Measurements from ENCODE around the gene PROM1. TPM values are rescaled to one million over a fixed set of nuclear protein-coding genes. Genes with fewer than 3 reads are reported as not detected.

PROM1 gene
- total RNA-seq, 3 donors from 2014 or later, result 0.64 to 106 (median 40.0) TPM

- intact Hi-C loops (cut with DNase I; ENCODE audit: low total_unique reads), result loop anchor here (5.0 kb wide), 1 partner anchor 1947 kb away; no protein-coding TSS in a partner anchor
- H3K36me3 ChIP-seq, result no peaks in the 10 kb centered on the region
- H3K9me3 ChIP-seq, result no peaks in the 10 kb centered on the region
- no peaks in the 10 kb centered on the region for H3K27me3 ChIP-seq
- no peak overlapping the region for H3K27ac ChIP-seq
- no peak for DNase-seq (ENCODE audit: low spot score in 2 of 2)
- H3K4me3 ChIP-seq, result no peak overlapping the region
- H3K4me1 ChIP-seq, result no peaks in the 10 kb centered on the region
- no peak for TF ChIP-seq POLR2AphosphoS5 (IDR thresholded peaks at IDR 0.05)
- TF ChIP-seq POLR2A (IDR thresholded peaks at IDR 0.05), result no peak
- TF ChIP-seq CTCF (IDR thresholded peaks at IDR 0.05), result no peak
These were observed 59.9 kb downstream of the PROM1 start for GRCh38 chr4:16023776-16024408.

GRCh38 chr4:16021804-16022560 is 61.8 kb downstream of the PROM1 start:
- Histone ChIP-seq H3K4me1 (no peaks in the 10 kb centered on the region), H3K36me3 (no peaks in the 10 kb centered on the region), H3K4me3 (no peak overlapping the region), H3K27ac (no peak overlapping the region), H3K9me3 (no peaks in the 10 kb centered on the region), H3K27me3 (no peaks in the 10 kb centered on the region)
- intact Hi-C loops (cut with DNase I; ENCODE audit: low total_unique reads), result loop anchor here (5.0 kb wide), 1 partner anchor 1945 kb away; no protein-coding TSS in a partner anchor
- TF ChIP-seq POLR2AphosphoS5 (IDR thresholded peaks at IDR 0.05), result no peak
- TF ChIP-seq CTCF (IDR thresholded peaks at IDR 0.05), result no peak
- no peak for TF ChIP-seq POLR2A (IDR thresholded peaks at IDR 0.05)
- DNase-seq (ENCODE audit: low spot score in 2 of 2), result no peak

GRCh38 chr4:16019649-16020048 is 64.2 kb downstream of the PROM1 start:
- intact Hi-C loops (cut with DNase I; ENCODE audit: low total_unique reads), result loop anchor here (5.0 kb wide), 1 partner anchor 1942 kb away; no protein-coding TSS in a partner anchor
- Histone ChIP-seq H3K4me3 (no peak overlapping the region), H3K27me3 (no peaks in the 10 kb centered on the region), H3K36me3 (no peaks in the 10 kb centered on the region), H3K27ac (no peak overlapping the region), H3K9me3 (no peaks in the 10 kb centered on the region), H3K4me1 (no peaks in the 10 kb centered on the region)
- no peak for TF ChIP-seq CTCF (IDR thresholded peaks at IDR 0.05)
- TF ChIP-seq POLR2A (IDR thresholded peaks at IDR 0.05), result no peak
- no peak for TF ChIP-seq POLR2AphosphoS5 (IDR thresholded peaks at IDR 0.05)
- no peak for DNase-seq (ENCODE audit: low spot score in 2 of 2)

GRCh38 chr4:16018841-16019240 is 65.0 kb downstream of the PROM1 start:
- intact Hi-C loops (cut with DNase I; ENCODE audit: low total_unique reads), result loop anchor here (1.0 kb wide), 1 partner anchor 46 kb away; no protein-coding TSS in a partner anchor
- no peaks in the 10 kb centered on the region for H3K36me3 ChIP-seq
- DNase-seq (ENCODE audit: low spot score in 2 of 2), result no peak
- TF ChIP-seq POLR2A (IDR thresholded peaks at IDR 0.05), result no peak
- TF ChIP-seq POLR2AphosphoS5 (IDR thresholded peaks at IDR 0.05), result no peak
- no peak for TF ChIP-seq CTCF (IDR thresholded peaks at IDR 0.05)
- no peaks in the 10 kb centered on the region for H3K9me3 ChIP-seq
- no peak overlapping the region for H3K27ac ChIP-seq
- no peaks in the 10 kb centered on the region for H3K4me1 ChIP-seq
- no peak overlapping the region for H3K4me3 ChIP-seq
- no peaks in the 10 kb centered on the region for H3K27me3 ChIP-seq
